ENCODE data around the gene SLC22A3. TPM values are rescaled to one million over a fixed set of nuclear protein-coding genes. Genes with fewer than 3 reads are reported as not detected.

Gene SLC22A3
- total and polyA plus RNA-seq, 2 of the 4 experiments (the other 2 are of a cell fraction): not detected

DNA sequence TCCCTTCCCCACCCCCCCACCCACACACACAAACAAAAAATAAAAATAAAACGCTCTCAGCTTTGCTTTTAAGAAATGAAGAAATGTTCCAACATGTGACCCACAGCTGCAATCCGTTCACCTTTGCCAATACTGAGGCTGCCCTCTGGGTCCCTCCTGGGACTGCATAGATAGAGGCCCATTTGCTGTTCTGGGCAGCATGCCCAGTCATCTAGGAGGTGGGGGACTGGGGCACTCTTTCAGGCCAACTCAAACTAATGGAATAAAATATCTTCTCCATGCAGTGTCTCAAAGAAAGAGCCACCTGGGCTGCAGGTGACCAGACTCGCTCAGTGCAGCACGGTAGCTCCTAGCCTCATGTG lies 79.9 kb downstream of the SLC22A3 start:
- no peak overlapping the region for H3K4ac ChIP-seq (ENCODE audit: low read depth, low read length)
- no peak overlapping the region for H2BK20ac ChIP-seq (ENCODE audit: low read depth, low read length)
- no peaks in the 10 kb centered on the region for H3K36me3 ChIP-seq (ENCODE audit: control insufficient read depth, insufficient read depth, low read length)
- H2AK5ac ChIP-seq (ENCODE audit: low read depth, low read length): no peak overlapping the region
- no peak overlapping the region for H3K9ac ChIP-seq (ENCODE audit: low read depth, low read length)
- no peak overlapping the region for H3K56ac ChIP-seq (ENCODE audit: extremely low read depth, insufficient read depth, low read length)
- no peak for DNase-seq
- no peaks in the 10 kb centered on the region for H4K20me1 ChIP-seq (ENCODE audit: insufficient read depth, low read length)
- intact Hi-C loops (cut with micrococcal nuclease) (no loop called here), in situ Hi-C loops (cut with MboI; ENCODE audit: low sequenced_read_pairs) (no loop called here), dilution Hi-C loops (cut with HindIII; ENCODE audit: low sequenced_read_pairs, unreplicated experiment) (no loop called here)
- no peaks in the 10 kb centered on the region for H3K9me1 ChIP-seq (ENCODE audit: insufficient read depth, low read length)
- no peak overlapping the region for H4K8ac ChIP-seq (ENCODE audit: low read depth in 2 of 2, low read length in 2 of 2)
- TF ChIP-seq, protein P1, sequence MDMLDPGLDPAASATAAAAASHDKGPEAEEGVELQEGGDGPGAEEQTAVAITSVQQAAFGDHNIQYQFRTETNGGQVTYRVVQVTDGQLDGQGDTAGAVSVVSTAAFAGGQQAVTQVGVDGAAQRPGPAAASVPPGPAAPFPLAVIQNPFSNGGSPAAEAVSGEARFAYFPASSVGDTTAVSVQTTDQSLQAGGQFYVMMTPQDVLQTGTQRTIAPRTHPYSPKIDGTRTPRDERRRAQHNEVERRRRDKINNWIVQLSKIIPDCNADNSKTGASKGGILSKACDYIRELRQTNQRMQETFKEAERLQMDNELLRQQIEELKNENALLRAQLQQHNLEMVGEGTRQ (IDR thresholded peaks at IDR 0.05; ENCODE audit: low read depth, low read length): no peak
- TF ChIP-seq CEBPB (IDR thresholded peaks at IDR 0.05; ENCODE audit: low read depth, low read length): no peak
- TF ChIP-seq POLR2A (IDR thresholded peaks at IDR 0.05; ENCODE audit: low read depth, low read length): no peak
- TF ChIP-seq CHD1 (IDR thresholded peaks at IDR 0.05; ENCODE audit: low read depth, low read length): no peak
- TF ChIP-seq NFE2L2 (IDR thresholded peaks at IDR 0.05; ENCODE audit: low read depth, low read length): no peak
- TF ChIP-seq, protein P2, sequence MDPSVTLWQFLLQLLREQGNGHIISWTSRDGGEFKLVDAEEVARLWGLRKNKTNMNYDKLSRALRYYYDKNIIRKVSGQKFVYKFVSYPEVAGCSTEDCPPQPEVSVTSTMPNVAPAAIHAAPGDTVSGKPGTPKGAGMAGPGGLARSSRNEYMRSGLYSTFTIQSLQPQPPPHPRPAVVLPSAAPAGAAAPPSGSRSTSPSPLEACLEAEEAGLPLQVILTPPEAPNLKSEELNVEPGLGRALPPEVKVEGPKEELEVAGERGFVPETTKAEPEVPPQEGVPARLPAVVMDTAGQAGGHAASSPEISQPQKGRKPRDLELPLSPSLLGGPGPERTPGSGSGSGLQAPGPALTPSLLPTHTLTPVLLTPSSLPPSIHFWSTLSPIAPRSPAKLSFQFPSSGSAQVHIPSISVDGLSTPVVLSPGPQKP (IDR thresholded peaks at IDR 0.05; ENCODE audit: borderline replicate concordance, low read depth, low read length): no peak
- TF ChIP-seq RAD21 (IDR thresholded peaks at IDR 0.05; ENCODE audit: low read length): no peak
- TF ChIP-seq FOS (IDR thresholded peaks at IDR 0.05; ENCODE audit: low read depth, low read length): no peak
- TF ChIP-seq, protein P3, sequence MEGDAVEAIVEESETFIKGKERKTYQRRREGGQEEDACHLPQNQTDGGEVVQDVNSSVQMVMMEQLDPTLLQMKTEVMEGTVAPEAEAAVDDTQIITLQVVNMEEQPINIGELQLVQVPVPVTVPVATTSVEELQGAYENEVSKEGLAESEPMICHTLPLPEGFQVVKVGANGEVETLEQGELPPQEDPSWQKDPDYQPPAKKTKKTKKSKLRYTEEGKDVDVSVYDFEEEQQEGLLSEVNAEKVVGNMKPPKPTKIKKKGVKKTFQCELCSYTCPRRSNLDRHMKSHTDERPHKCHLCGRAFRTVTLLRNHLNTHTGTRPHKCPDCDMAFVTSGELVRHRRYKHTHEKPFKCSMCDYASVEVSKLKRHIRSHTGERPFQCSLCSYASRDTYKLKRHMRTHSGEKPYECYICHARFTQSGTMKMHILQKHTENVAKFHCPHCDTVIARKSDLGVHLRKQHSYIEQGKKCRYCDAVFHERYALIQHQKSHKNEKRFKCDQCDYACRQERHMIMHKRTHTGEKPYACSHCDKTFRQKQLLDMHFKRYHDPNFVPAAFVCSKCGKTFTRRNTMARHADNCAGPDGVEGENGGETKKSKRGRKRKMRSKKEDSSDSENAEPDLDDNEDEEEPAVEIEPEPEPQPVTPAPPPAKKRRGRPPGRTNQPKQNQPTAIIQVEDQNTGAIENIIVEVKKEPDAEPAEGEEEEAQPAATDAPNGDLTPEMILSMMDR (conservative IDR thresholded peaks at IDR 0.05; ENCODE audit: low read depth, low read length): no peak
- no peak for TF ChIP-seq MAZ (IDR thresholded peaks at IDR 0.05; ENCODE audit: borderline replicate concordance, low read depth, low read length)
- no peak for TF ChIP-seq BHLHE40 (IDR thresholded peaks at IDR 0.05; ENCODE audit: low read depth, low read length)
- TF ChIP-seq SMC3 (IDR thresholded peaks at IDR 0.05; ENCODE audit: low read depth, low read length): no peak
- no peak for TF ChIP-seq RFX5 (IDR thresholded peaks at IDR 0.05; ENCODE audit: low read depth, low read length)
- no peak for TF ChIP-seq RCOR1 (IDR thresholded peaks at IDR 0.05; ENCODE audit: insufficient replicate concordance, low read length)
- TF ChIP-seq MXI1 (IDR thresholded peaks at IDR 0.05; ENCODE audit: borderline replicate concordance, low read depth, low read length): no peak
- TF ChIP-seq MAFK (IDR thresholded peaks at IDR 0.05; ENCODE audit: low read depth, low read length): no peak
- H4K91ac ChIP-seq (ENCODE audit: insufficient read depth, low read depth, low read length): no peak overlapping the region
- 81 to 100% methylated on average over 1 to 2 of the region's 4 CpGs for WGBS, 2 experiments (ENCODE audit: extremely low coverage in 2 of 2, insufficient read length in 1 of 2)
- no peak overlapping the region for H3K18ac ChIP-seq (ENCODE audit: low read depth, low read length)
- H2BK120ac ChIP-seq (ENCODE audit: low read depth, low read length): no peak overlapping the region
- no TSS peak for BruUV-seq (replicated peaks)
- no peak overlapping the region for H3K27ac ChIP-seq (ENCODE audit: insufficient read depth, low read length)
- no peaks in the 10 kb centered on the region for H3K27me3 ChIP-seq (ENCODE audit: control insufficient read depth, insufficient read depth, low read length)
- no peak overlapping the region for H3K4me3 ChIP-seq (ENCODE audit: insufficient read depth, low read depth, low read length)
- no peak overlapping the region for H3K23ac ChIP-seq (ENCODE audit: low read depth, low read length)
- H3K9me3 ChIP-seq (ENCODE audit: control insufficient read depth, insufficient read depth, low read length): 0 out of 2 replicates have a peak, but pooled peaks cover 2% of the 10 kb centered on the region
- ChIA-PET POLR2A (ENCODE audit: unreplicated experiment) (no interaction called here), CTCF (interaction anchor here (0.9 kb wide), 1 partner anchor 11 kb away, joined by 3 read pairs; no protein-coding TSS in a partner anchor)
- no peak overlapping the region for H2BK5ac ChIP-seq (ENCODE audit: low read depth, low read length, poor library complexity, severe bottlenecking)
- no peak overlapping the region for H4K5ac ChIP-seq (ENCODE audit: low read depth, low read length)
- H2AFZ ChIP-seq (replicated peaks; ENCODE audit: low read length, poor library complexity): no peak overlapping the region
- no peak overlapping the region for H3K4me2 ChIP-seq (ENCODE audit: low read depth, low read length)
- no peak overlapping the region for H3K14ac ChIP-seq (replicated peaks; ENCODE audit: low read depth, low read length)
- peaks cover 4% of the 10 kb centered on the region; the same call in 1 of the 2 replicates for H3K4me1 ChIP-seq (ENCODE audit: control insufficient read depth, insufficient read depth, low read length)
- H3K79me1 ChIP-seq (ENCODE audit: low read depth in 1 of 2, low read length in 2 of 2): no peaks in the 10 kb centered on the region
- H2BK15ac ChIP-seq (ENCODE audit: low read depth, low read length): no peak overlapping the region
- no peak for ATAC-seq (ENCODE audit: low read depth)
- no peak overlapping the region for H2AK9ac ChIP-seq (replicated peaks; ENCODE audit: low read depth, low read length, poor library complexity)
